ENCODE data around the gene BANP.
A peak's percentile ranks its signal among the peaks of the same experiment; 100 is the strongest.
"Not testable (repeated sequence)": the region's sequence is repeated elsewhere in the genome, so short reads cannot be mapped to it uniquely, and the experiment has no call there.

DNA sequence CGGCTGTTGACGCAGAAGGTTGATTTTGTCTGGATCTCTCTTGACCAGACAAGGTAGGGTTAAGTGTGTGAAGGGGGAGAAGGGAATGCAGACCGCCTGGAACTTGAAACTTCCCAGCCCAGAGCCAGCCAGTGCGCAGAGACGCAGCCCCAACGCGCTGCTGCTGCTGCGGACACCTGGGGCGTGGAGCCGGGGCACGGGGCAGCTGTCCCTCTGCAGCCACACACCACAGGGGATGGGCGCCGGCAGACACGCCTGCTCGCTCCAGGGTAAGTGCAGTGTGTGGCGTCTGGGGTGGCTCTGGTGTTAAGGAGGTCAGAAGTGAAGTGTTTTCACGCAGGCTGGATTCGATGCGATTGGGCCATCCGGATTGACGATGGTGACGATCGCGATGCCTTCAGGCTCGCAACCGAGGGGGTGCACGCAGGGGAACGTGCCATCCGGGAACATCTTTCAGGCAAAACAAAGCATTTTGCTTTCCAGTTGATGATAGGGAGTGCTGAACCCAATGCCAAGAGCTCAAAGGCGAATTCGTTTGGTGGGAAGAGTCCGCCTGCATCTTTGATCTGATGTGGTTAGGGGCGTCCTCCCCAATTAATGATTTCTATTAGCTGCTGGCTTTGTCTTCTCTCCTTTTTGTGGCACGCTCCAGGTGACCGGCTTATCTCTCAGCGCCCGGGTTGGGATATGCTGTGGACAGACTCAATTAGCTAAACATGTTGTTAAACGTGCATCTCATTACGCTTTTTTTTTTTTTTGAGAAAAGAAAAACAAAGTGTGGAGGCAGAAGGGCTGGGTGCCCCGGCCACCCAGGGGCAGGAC is 149.8 kb downstream of the BANP start:
- not testable (repeated sequence) for TF ChIP-seq EZH2phosphoT487 (IDR thresholded peaks at IDR 0.05; ENCODE audit: insufficient read depth, low read depth)
- peak; percentile 60 for TF ChIP-seq EZH2 (IDR thresholded peaks at IDR 0.05; ENCODE audit: insufficient read depth, poor library complexity, severe bottlenecking)

Data from GM23248 (cell line).